GM18505 (cell line): ENCODE measurements around the gene GMCL1.

Experiments
- ATAC-seq: cut with Tn5 transposase; IDR thresholded peaks from one replicate; pipeline ENCODE4 v1.9.1; 2021; ENCODE audit not compliant: unreplicated experiment
- POLR2A ChIP-seq: IDR thresholded peaks from 4 replicates; pipeline ENCODE4 v1.6.1; 2011; ENCODE audit warnings: borderline replicate concordance; ENCODE audit not compliant: insufficient read depth, insufficient read length; ENCODE audit errors: extremely low read depth

The GMCL1 gene

DNA sequence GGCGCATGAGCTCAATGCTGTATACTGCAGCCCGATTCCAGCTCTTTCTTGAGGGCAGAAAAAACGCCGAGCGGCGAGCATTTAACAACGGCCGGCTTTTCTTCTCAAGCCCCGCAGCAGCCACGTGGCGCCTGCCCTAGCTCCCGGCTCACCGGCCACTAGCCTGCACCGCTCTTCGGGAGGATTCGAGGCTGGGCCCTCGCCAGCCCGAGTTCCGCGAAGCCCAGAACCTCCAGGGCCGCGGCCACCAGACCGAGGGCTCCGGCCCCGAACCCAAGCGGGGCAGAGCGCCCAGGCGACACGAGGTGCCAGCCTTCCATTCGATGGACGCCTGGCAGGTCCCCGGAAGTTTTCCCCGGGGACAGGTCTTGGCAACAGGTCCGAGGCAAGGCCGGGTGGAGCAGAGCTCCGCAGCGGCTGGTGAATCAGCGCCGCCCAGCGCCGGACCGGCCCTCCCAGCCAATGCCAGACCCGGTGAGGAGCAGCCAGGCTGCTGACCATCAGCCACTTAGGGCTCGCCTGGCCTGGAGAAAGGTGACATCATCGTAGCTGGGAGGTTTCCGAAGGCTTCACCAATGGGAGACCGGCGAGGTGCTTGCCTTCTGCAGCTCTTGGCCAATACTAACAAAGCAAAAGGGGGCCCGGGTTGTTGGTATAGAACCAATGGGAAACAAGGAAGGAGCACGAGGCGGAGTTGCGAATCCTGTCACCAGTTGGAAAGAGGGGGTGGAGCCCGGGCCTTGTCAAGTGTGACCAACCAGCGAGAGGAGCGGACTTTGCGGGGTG, 84.9 kb downstream of the GMCL1 start:
- peak; percentile 76 for ATAC-seq
- peak; percentile 69 for TF ChIP-seq POLR2A

GRCh38 chr2:69914950-69915945, 85.8 kb downstream of the GMCL1 start, which contains the start of gene MXD1:
TSS of gene MXD1 (plus strand) at chr2:69915109. CDS start at chr2:69915331, 222 bp downstream.
- peak; percentile 91 for TF ChIP-seq POLR2A
- ATAC-seq = peak; percentile 2

DNA sequence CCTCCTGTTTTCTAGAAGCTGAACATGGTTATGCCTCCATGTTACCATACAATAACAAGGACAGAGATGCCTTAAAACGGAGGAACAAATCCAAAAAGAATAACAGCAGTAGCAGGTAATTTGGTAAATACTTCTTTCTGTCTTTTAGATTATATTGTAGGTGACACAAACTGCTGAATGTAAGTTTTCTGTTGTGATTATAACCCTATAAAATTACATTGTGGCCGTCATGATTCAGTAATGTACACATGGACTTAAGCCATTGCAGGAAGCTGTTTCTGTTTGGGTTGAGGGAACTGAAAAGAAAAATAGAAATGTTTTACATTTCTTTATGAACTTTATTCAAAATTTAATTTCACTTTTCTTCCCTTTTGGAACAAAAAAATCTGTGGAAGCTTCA, 86.6 kb downstream of the GMCL1 start:
- no peak for TF ChIP-seq POLR2A
- ATAC-seq = no peak

GRCh38 chr2:69917852-69918251, 88.4 kb downstream of the GMCL1 start:
- no peak for TF ChIP-seq POLR2A
- ATAC-seq = no peak

DNA sequence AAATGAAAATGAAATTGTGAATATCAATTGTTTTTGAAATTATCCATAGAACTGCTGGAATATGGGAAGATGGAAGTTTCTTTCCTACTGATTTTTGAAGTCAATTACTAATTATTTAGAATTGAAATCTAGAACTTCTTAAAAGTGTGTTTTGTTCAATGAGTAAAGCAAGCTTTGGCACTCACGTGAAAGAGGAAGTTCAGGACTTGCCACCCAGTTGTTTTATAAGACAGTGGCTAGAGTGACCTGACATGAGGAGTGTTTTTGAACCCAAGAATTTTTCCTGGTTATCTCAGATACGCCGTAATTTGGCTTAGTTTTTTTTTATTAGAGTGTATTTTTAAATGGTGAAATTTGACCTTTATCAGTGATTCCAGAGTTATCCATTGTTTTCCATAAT, 88.9 kb downstream of the GMCL1 start:
- TF ChIP-seq POLR2A = no peak
- ATAC-seq = no peak

DNA sequence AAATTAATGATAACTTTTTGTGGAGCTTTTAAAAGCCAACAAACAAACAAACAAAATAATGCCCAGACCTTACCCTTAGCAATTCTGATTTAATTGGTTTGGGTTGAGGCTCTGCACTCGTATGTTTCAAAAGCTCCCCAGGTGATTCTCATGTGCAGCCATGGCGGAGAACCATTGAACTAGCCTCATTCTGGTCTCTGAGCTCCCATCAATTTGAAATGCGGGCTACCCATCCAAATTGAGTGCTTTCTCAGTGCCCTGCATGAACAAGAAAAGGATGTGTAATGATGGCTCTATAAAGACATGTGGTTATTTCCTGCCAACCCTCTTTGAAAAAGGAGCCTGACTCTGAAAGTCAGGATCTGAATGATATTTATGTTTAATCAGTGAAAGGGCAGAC, 93.7 kb downstream of the GMCL1 start:
- ATAC-seq = no peak
- no peak for TF ChIP-seq POLR2A

- ATAC-seq = no peak
- TF ChIP-seq POLR2A = no peak
Measured at GRCh38 chr2:69926849-69927515, 97.5 kb downstream of the GMCL1 start.
